K562 (cell line): ENCODE measurements around the gene PSMA7. TPM values are rescaled to one million over a fixed set of nuclear protein-coding genes. Genes with fewer than 3 reads are reported as not detected.

Source experiments
- ATAC-seq: fragments of 200-7000 bp; cut with Tn5 transposase; 3 replicates; pipeline ENCODE4 v1.9.1; 2020; ENCODE audit warnings: moderate library complexity
- BruUV-seq: library from RNA; stranded (reverse); fragments of 400-500 nt; replicated peaks from 2 replicates; lab custom pipeline; 2021; lab: Mats Ljungman, UMichigan
- CTCF ChIA-PET: fragments of 300-600 bp; formaldehyde crosslinking; extraction: SDS; loops from one replicate; lab custom pipeline; 2021; ENCODE audit warnings: low intra/inter-chr PET ratio; lab: Yijun Ruan, JAX
- POLR2A ChIA-PET: fragments of 300-600, 350-650 bp; sonication (Branson Sonifier 250); formaldehyde crosslinking; extraction: SDS; loops from one replicate; lab custom pipeline; 2021; ENCODE audit warnings: antibody characterized with exemption, inconsistent platforms; lab: Yijun Ruan, JAX
- DNase-seq, 4 experiments: peaks; one replicate each; pipeline versions ENCODE4 v3.0.0 to v3.0.0-alpha.2; 2011 to 2018; ENCODE audit warnings: low spot score in 3 of 4, mixed read lengths in 3 of 4; ENCODE audit errors: extremely low read depth in 1 of 4
- FAIRE-seq: peaks from 2 replicates; lab custom pipeline; 2011; peaks lifted over from hg19 to GRCh38; lab: Jason Lieb, UNC
- H2AFZ ChIP-seq: 2 replicates; pipeline ENCODE4 v1.6.0; 2011; ENCODE audit warnings: low read depth, low read length, control low read depth, inconsistent platforms
- H3K27ac ChIP-seq: fragments of 200-600 bp; 3 replicates; pipeline ENCODE4 v1.8.0; 2011; ENCODE audit warnings: low read depth, mild to moderate bottlenecking, control low read depth, inconsistent platforms, low read length, moderate library complexity, mixed read lengths; ENCODE audit errors: extremely low read depth
- H3K27me3 ChIP-seq, 2 experiments: fragments of 300-600 bp in 1 of 2; 2 replicates in 1 of 2; 3 replicates in 1 of 2; pipeline versions ENCODE4 v1.6.0 to v1.8.0; 2011; ENCODE audit warnings: inconsistent platforms in 2 of 2, low read length in 2 of 2, mild to moderate bottlenecking in 1 of 2, mixed read lengths in 1 of 2, moderate library complexity in 1 of 2; ENCODE audit not compliant: control insufficient read depth in 2 of 2, insufficient read depth in 2 of 2
- H3K36me3 ChIP-seq: fragments of 300-600 bp; 3 replicates; pipeline ENCODE4 v1.8.0; 2011; ENCODE audit warnings: mild to moderate bottlenecking, low read length, inconsistent platforms; ENCODE audit not compliant: control insufficient read depth, insufficient read depth
- H3K4me1 ChIP-seq, 2 experiments: fragments of 200-600 bp in 1 of 2; replicated peaks in 1 of 2; 2 replicates in 1 of 2; 3 replicates in 1 of 2; pipeline versions ENCODE4 v1.5.1 to v1.8.0; 2011; ENCODE audit warnings: inconsistent platforms in 2 of 2, low read length in 2 of 2, mild to moderate bottlenecking in 1 of 2, mixed read lengths in 1 of 2, moderate library complexity in 1 of 2; ENCODE audit not compliant: control insufficient read depth in 2 of 2, insufficient read depth in 2 of 2
- H3K4me2 ChIP-seq: 2 replicates; pipeline ENCODE4 v1.6.1; 2011; ENCODE audit warnings: low read length, control low read depth, inconsistent platforms, mixed read lengths; ENCODE audit not compliant: insufficient read depth
- H3K4me3 ChIP-seq: fragments of 200-600 bp; sonication (generic), shearing (Covaris generic); 2 replicates; pipeline ENCODE4 v1.5.1; 2016; ENCODE audit warnings: control low read depth, inconsistent platforms
- H3K79me2 ChIP-seq: fragments of 200-600 bp; 3 replicates; pipeline ENCODE4 v1.8.0; 2011; ENCODE audit warnings: low read length, inconsistent platforms; ENCODE audit not compliant: control insufficient read depth, insufficient read depth
- H3K9ac ChIP-seq, 2 experiments: 2 replicates each; pipeline versions ENCODE4 v1.6.0 to v1.6.1; 2011; ENCODE audit warnings: low read depth in 2 of 2, low read length in 2 of 2, control low read depth in 1 of 2, inconsistent platforms in 1 of 2, mild to moderate bottlenecking in 1 of 2, mixed read lengths in 1 of 2; ENCODE audit not compliant: insufficient read depth in 1 of 2
- H3K9me1 ChIP-seq: one replicate; pipeline ENCODE4 v1.6.0; 2011; ENCODE audit warnings: inconsistent platforms, mild to moderate bottlenecking, low read length, moderate library complexity; ENCODE audit not compliant: control insufficient read depth, insufficient read depth
- H3K9me3 ChIP-seq: replicated peaks from 2 replicates; pipeline ENCODE4 v1.5.1; 2011; ENCODE audit warnings: low read depth, low read length, inconsistent platforms; ENCODE audit not compliant: control insufficient read depth, insufficient read depth
- H4K20me1 ChIP-seq: replicated peaks from 2 replicates; pipeline ENCODE4 v1.6.1; 2011; ENCODE audit warnings: low read length, inconsistent platforms, mixed read lengths; ENCODE audit not compliant: control insufficient read depth, insufficient read depth
- ASH1L ChIP-seq: fragments of 450-650 bp; IDR thresholded peaks from 2 replicates; pipeline ENCODE4 v1.6.1; 2018; ENCODE audit warnings: borderline replicate concordance, mild to moderate bottlenecking, low read depth; ENCODE audit not compliant: partially characterized antibody
- BACH1 ChIP-seq: fragments of 200-800 bp; sonication (Bioruptor generic); IDR thresholded peaks from 2 replicates; pipeline ENCODE4 v1.6.1; 2016; ENCODE audit warnings: missing genetic modification characterization, missing compliant biosample characterization
- CHCHD3 ChIP-seq: fragments of 250-450 bp; sonication (Bioruptor Pico); IDR thresholded peaks from 2 replicates; pipeline ENCODE4 v2.1.2; 2022; ENCODE audit warnings: mild to moderate bottlenecking
- CREBBP ChIP-seq: IDR thresholded peaks from one replicate; pipeline ENCODE4 v1.6.1; 2012; ENCODE audit warnings: low read depth, mild to moderate bottlenecking, control low read depth, inconsistent platforms, low read length
- ETV1 ChIP-seq: fragments of 450-650 bp; conservative IDR thresholded peaks from 2 replicates; pipeline ENCODE4 v1.6.1; 2016; ENCODE audit warnings: missing genetic modification characterization, control low read depth, low read depth, missing compliant biosample characterization
- ID3 ChIP-seq, 2 experiments: fragments of 250-450 bp in 1 of 2; fragments of 450-650 bp in 1 of 2; sonication (Bioruptor Pico) in 1 of 2; IDR thresholded peaks; 2 replicates each; pipeline versions ENCODE4 v1.6.1 to v1.8.0; 2016 to 2021; ENCODE audit warnings: mild to moderate bottlenecking in 2 of 2, moderate library complexity in 2 of 2, missing compliant biosample characterization in 1 of 2, missing genetic modification characterization in 1 of 2
- MYNN ChIP-seq, 2 experiments: sonication (generic); formaldehyde crosslinking in 1 of 2; IDR thresholded peaks; 2 replicates each; pipeline versions ENCODE4 v1.5.0 to v1.6.1; 2016 to 2020; ENCODE audit warnings: antibody characterized with exemption in 1 of 2, missing genetic modification reagents in 1 of 2
- NCOA6 ChIP-seq: fragments of 450-650 bp; IDR thresholded peaks from 2 replicates; pipeline ENCODE4 v1.6.1; 2017; ENCODE audit warnings: mild to moderate bottlenecking
- RBBP5 ChIP-seq: fragments of 200-600 bp; sonication (generic); IDR thresholded peaks from 2 replicates; pipeline ENCODE4 v1.6.1; 2012; ENCODE audit warnings: borderline replicate concordance, mild to moderate bottlenecking, low read length, control low read depth, inconsistent platforms; ENCODE audit not compliant: insufficient read depth, poor library complexity, severe bottlenecking
- RBM14 ChIP-seq: fragments of 200-400 bp; formaldehyde crosslinking; IDR thresholded peaks from 2 replicates; pipeline ENCODE4 v1.6.1; 2018; ENCODE audit warnings: low read depth, mild to moderate bottlenecking, low read length, moderate library complexity, borderline replicate concordance; ENCODE audit not compliant: insufficient read depth
- RNF2 ChIP-seq: sonication (generic); IDR thresholded peaks from 2 replicates; pipeline ENCODE4 v1.6.1; 2016
- SNIP1 ChIP-seq: fragments of 450-650 bp; IDR thresholded peaks from 2 replicates; pipeline ENCODE4 v1.7.1; 2017; ENCODE audit warnings: low read depth, mild to moderate bottlenecking
- STAG1 ChIP-seq: sonication (generic); formaldehyde crosslinking; IDR thresholded peaks from 2 replicates; pipeline ENCODE4 v1.5.0; 2020; ENCODE audit warnings: missing genetic modification reagents, borderline replicate concordance
- TAL1 ChIP-seq: fragments of 450-650 bp; IDR thresholded peaks from 2 replicates; pipeline ENCODE4 v1.6.1; 2016; ENCODE audit warnings: mild to moderate bottlenecking
- TEAD1 ChIP-seq, 2 experiments: fragments of 450-650 bp in 1 of 2; sonication (generic) in 1 of 2; formaldehyde crosslinking; IDR thresholded peaks; 2 replicates each; pipeline versions ENCODE4 v1.4.0 to v1.8.0; 2020 to 2022; ENCODE audit warnings: mild to moderate bottlenecking in 2 of 2, missing genetic modification reagents in 1 of 2
- TGIF2 ChIP-seq: sonication (generic); formaldehyde crosslinking; IDR thresholded peaks from 2 replicates; pipeline ENCODE4 v1.8.1; 2022; ENCODE audit warnings: mild to moderate bottlenecking, missing genetic modification reagents, moderate library complexity
- ZBTB33 ChIP-seq: sonication (generic); formaldehyde crosslinking; IDR thresholded peaks from 2 replicates; pipeline ENCODE4 v1.8.1; 2023; ENCODE audit warnings: mild to moderate bottlenecking, missing genetic modification reagents
- ZNF398 ChIP-seq: fragments of 250-450 bp; sonication (Bioruptor Pico); IDR thresholded peaks from 2 replicates; pipeline ENCODE4 v1.8.0; 2021; ENCODE audit warnings: moderate library complexity, mild to moderate bottlenecking, inconsistent platforms
- ZNF75A ChIP-seq: fragments of 450-650 bp; formaldehyde crosslinking; IDR thresholded peaks from 2 replicates; pipeline ENCODE4 v1.4.0; 2020; ENCODE audit warnings: mild to moderate bottlenecking
- ZNF780A ChIP-seq: fragments of 250-450 bp; sonication (Bioruptor Pico); IDR thresholded peaks from 2 replicates; pipeline ENCODE4 v1.5.0; 2021; ENCODE audit warnings: mild to moderate bottlenecking
- WGBS: fragments of 100-300 bp; shearing (Covaris generic); methylation state at CpG from one replicate; pipeline ENCODE4 v1.1.6; 2016; ENCODE audit warnings: low coverage, mixed read lengths; ENCODE audit not compliant: insufficient coverage; ENCODE audit errors: missing lambda C conversion rate; 5-methylcytosine and 5-hydroxymethylcytosine counted together
- in situ Hi-C: fragments of 300-500 bp; cut with MboI; formaldehyde crosslinking; loops from 4 replicates; pipeline ENCODE4 v1.15.0; 2018; ENCODE audit warnings: inconsistent platforms, mixed read lengths
- intact Hi-C: fragments of 100-400 bp; cut with micrococcal nuclease; formaldehyde crosslinking; loops from 2 replicates; pipeline ENCODE4 v1.14.2; 2022
- polyA plus RNA-seq, 8 experiments: library from polyadenylated mRNA; depleted of rRNA in 4 of 8; stranded (reverse) in 5 of 8; unstranded in 3 of 8; fragments of >200 nt; fragmentation: Nextera tagmentation in 2 of 8; fragmentation: Illumina TruSeq in 1 of 8; extraction: Ambion mirVana in 2 of 8; extraction: Trizol in 1 of 8; gene quantifications; 2 replicates each; pipeline versions ENCODE4 v1.2.1 to v1.2.3, GENCODE V29; 2011 to 2014; ENCODE audit warnings: inconsistent platforms in 1 of 8, missing spikeins in 1 of 8
- total RNA-seq, 7 experiments: library from RNA; depleted of rRNA in 6 of 7; stranded (reverse); fragments of >200 nt in 6 of 7; fragmentation: Illumina TruSeq in 2 of 7; extraction: Trizol in 2 of 7; gene quantifications; 2 replicates each; pipeline versions ENCODE4 v1.2.1 to v1.2.3, GENCODE V29; 2011 to 2021; ENCODE audit warnings: low replicate concordance in 1 of 7

PSMA7 gene
- total and polyA plus RNA-seq, 9 of the 15 experiments (the other 6 are each of a cell fraction or from before 2014, with no cell fraction given) = 257 to 510 (median 393) TPM

GRCh38 chr20:62181808-62182207, 38.6 kb upstream of the PSMA7 start:
- peak overlapping the region; percentile 92 for H3K4me2 ChIP-seq
- H3K36me3 ChIP-seq = peaks cover 40% of the 10 kb centered on the region; the same call in 2 of the 3 replicates
- intact Hi-C loops (no loop called here), in situ Hi-C loops (no loop called here)
- FAIRE-seq = no peak
- DNase-seq = no peak
- H3K27me3 ChIP-seq = no peaks in the 10 kb centered on the region
- peak overlapping the region in 1 of 2 experiments; percentile 99; a peak in 2 of 4 replicates for H3K9ac ChIP-seq
- no peaks in the 10 kb centered on the region for H3K9me3 ChIP-seq
- WGBS = 57% methylated on average over 2 of the region's 2 CpGs
- ChIA-PET POLR2A (interaction anchor here (0.6 to 1.6 kb wide), 3 partner anchors 20 to 553 kb away, joined by 3 to 4 read pairs (median 3); no protein-coding TSS in a partner anchor), CTCF (no interaction called here)
- peaks cover 6 to 20% of the 10 kb centered on the region in 2 experiments for H3K4me1 ChIP-seq
- H3K27ac ChIP-seq = peak overlapping the region; percentile 96
- peak overlapping the region; percentile 82; the same call in 1 of the 2 replicates for H2AFZ ChIP-seq
- ATAC-seq = no peak
- BruUV-seq = no TSS peak
- H3K9me1 ChIP-seq = no peaks in the 10 kb centered on the region
- H3K79me2 ChIP-seq = peaks cover 47% of the 10 kb centered on the region
- no peaks in the 10 kb centered on the region for H4K20me1 ChIP-seq
- H3K4me3 ChIP-seq = peak overlapping the region; percentile 98
- TF ChIP-seq ASH1L (no peak), RNF2 (no peak), TEAD1 (CRISPR knock-in tag; IDR thresholded peaks at IDR 0.05) (no peak), MYNN (IDR thresholded peaks at IDR 0.05) (no peak), MYNN (CRISPR knock-in tag; IDR thresholded peaks at IDR 0.05) (no peak), RBBP5 (no peak), ETV1 (no peak), ZNF780A (no peak), TAL1 (no peak), STAG1 (no peak), CHCHD3 (CRISPR knock-in tag) (no peak), TGIF2 (CRISPR knock-in tag) (no peak), ZNF75A (no peak), ZNF398 (CRISPR knock-in tag) (no peak), CREBBP (no peak), NCOA6 (no peak), BACH1 (no peak), RBM14 (no peak), ZBTB33 (CRISPR knock-in tag) (no peak), SNIP1 (no peak), ID3 (CRISPR knock-in tag; IDR thresholded peaks at IDR 0.05) (no peak), ID3 (tag; IDR thresholded peaks at IDR 0.05) (no peak)
